GM06990 (cell line): Measurements from ENCODE around the gene TRRAP.
A peak's percentile ranks its signal among the peaks of the same experiment; 100 is the strongest.

Experiments used
- DNase-seq: peaks from one replicate; pipeline ENCODE4 v3.0.0-alpha.2; 2011; ENCODE audit not compliant: insufficient read length; ENCODE audit errors: extremely low read depth
- H3K27me3 ChIP-seq: replicated peaks from 2 replicates; pipeline ENCODE4 v1.6.0; 2011; ENCODE audit warnings: low read length; ENCODE audit not compliant: control insufficient read depth, insufficient read depth
- H3K36me3 ChIP-seq: 2 replicates; pipeline ENCODE4 v1.5.1; 2011; ENCODE audit warnings: low read length; ENCODE audit not compliant: control insufficient read depth, insufficient read depth
- H3K4me3 ChIP-seq: replicated peaks from 2 replicates; pipeline ENCODE4 v1.5.1; 2011; ENCODE audit warnings: low read depth, mild to moderate bottlenecking, control low read depth, low read length
- TF ChIP-seq, protein P1 (sequence below): IDR thresholded peaks from 2 replicates; pipeline ENCODE4 v1.5.1; 2011; ENCODE audit warnings: low read length, control low read depth, mild to moderate bottlenecking, inconsistent platforms; ENCODE audit not compliant: insufficient read depth, poor library complexity, severe bottlenecking

TRRAP gene

DNA sequence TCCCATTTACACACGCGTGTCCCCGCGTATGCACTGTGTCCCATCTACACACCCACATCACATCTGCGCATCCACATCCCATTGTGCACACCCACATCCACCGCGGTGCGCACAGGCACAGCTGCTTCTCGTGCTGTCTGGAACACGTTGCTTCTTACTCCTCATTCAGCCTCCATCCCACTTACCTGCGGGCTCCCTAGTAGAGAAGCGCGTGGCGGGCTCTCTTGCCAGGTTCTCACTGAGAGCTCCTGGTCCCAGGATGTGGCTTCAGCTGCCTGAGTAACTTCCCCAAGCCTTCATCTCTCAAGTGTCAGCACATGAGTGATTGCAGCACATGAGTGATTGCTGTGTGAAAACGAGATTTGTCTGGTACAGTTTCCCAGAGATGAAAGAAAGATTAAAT is 117.8 kb downstream of the TRRAP start:
- Histone ChIP-seq H3K4me3 (no peak overlapping the region), H3K27me3 (no peaks in the 10 kb centered on the region), H3K36me3 (peaks cover 38% of the 10 kb centered on the region)
- TF ChIP-seq, protein P1, sequence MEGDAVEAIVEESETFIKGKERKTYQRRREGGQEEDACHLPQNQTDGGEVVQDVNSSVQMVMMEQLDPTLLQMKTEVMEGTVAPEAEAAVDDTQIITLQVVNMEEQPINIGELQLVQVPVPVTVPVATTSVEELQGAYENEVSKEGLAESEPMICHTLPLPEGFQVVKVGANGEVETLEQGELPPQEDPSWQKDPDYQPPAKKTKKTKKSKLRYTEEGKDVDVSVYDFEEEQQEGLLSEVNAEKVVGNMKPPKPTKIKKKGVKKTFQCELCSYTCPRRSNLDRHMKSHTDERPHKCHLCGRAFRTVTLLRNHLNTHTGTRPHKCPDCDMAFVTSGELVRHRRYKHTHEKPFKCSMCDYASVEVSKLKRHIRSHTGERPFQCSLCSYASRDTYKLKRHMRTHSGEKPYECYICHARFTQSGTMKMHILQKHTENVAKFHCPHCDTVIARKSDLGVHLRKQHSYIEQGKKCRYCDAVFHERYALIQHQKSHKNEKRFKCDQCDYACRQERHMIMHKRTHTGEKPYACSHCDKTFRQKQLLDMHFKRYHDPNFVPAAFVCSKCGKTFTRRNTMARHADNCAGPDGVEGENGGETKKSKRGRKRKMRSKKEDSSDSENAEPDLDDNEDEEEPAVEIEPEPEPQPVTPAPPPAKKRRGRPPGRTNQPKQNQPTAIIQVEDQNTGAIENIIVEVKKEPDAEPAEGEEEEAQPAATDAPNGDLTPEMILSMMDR, result no peak
- peak; percentile 33 for DNase-seq

DNA sequence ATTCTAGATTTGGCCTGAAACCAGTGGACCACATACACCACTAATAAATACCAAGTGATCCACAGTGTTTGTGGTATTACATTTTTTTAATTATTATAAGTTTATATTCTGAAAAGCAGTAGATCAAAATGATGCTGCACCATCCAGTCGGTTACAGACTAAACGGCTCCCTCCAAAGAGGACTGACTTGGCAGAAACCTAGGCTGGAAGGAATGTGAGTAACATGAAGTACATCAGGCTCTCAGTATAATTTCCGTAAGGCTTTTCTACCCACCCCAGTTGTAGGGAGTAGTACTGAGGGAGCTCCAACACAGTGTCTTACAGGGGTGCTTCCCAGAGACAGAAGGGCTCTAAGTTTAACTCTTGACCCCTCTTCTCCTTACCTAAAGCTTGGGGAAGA is 119.5 kb downstream of the TRRAP start:
- no peak for DNase-seq
- Histone ChIP-seq H3K36me3 (peaks cover 38% of the 10 kb centered on the region), H3K4me3 (no peak overlapping the region), H3K27me3 (no peaks in the 10 kb centered on the region)
- TF ChIP-seq, protein P1, result no peak

DNA sequence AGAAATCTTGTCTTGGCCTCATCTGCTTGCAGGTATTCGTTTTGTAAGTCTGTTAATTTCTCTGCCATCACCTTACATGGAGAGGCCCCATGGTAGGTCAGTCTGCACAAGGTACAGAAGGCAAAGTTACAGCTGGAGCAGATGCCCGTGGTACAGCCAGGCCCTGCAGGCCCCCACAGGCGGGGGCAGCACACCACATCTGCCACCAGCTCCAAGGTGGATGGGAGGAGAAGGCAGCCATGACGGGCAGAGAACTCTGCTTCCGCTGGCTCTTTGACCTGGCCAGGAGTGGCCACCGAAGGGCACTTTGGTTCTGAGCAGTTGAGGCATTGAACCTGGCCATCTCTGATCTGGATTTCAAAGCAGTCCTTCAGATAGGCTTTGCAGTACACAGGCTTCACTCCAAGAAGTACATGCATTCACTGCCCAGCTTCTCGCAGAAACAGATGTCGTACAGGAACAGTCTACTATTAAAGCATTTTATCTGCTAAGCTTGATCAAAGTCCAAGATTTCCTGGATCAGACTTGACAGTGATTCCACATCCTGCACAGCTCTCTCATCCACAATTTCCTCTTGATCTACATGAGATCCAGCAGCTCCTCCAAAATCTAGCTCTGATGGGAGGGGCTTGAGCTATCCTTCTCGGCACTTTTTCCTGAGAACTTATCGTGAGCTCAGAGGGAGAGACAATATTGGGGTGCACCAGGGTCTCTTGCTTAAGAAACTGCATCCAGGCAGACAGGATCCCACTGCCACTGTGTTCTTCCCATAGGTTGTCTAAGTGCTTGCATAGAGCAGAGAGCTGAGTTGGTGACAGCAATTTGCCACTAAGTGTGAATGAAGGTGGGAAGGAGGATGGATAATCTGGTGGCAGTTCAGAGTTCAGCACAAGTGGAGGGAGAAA is 120.7 kb downstream of the TRRAP start:
- Histone ChIP-seq H3K4me3 (no peak overlapping the region), H3K27me3 (no peaks in the 10 kb centered on the region), H3K36me3 (peaks cover 31% of the 10 kb centered on the region)
- no peak for DNase-seq
- TF ChIP-seq, protein P1, result no peak

DNA sequence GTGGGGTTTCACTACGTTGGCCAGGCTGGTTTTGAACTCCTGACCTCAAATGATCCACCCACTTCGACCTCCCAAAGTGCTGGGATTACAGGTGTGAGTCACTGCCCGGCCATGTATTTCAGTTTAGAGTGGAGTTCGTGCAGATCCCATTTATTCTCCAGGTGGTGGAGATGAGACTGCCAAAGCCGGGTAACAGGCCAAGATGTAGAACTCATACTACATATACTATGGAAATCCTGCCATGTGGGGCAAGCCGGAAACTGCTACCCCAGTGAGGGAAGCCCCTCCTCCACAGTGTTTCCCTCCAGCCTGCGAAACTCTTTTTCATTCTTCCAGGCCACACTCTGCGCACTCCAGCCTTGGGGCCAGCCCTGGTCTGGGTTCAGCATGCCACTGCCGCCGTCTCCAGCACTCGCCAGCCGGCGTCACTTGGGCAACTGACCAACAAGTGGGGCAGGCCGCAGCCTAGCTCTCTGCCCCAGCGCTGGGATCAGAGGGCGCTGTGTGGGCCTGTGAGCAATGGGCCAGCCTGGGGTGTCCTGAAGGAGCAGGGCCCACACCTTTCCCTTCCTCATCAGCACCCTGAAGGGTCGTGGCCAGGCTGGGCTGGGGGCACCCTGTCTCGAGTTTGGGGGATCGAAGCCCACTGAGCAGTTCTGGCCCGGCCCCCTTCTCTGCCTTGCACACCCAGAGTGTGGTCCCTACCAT is 122.0 kb downstream of the TRRAP start:
- no peak for DNase-seq
- Histone ChIP-seq H3K4me3 (no peak overlapping the region), H3K27me3 (no peaks in the 10 kb centered on the region), H3K36me3 (peaks cover 29% of the 10 kb centered on the region)
- TF ChIP-seq, protein P1, result no peak

DNA sequence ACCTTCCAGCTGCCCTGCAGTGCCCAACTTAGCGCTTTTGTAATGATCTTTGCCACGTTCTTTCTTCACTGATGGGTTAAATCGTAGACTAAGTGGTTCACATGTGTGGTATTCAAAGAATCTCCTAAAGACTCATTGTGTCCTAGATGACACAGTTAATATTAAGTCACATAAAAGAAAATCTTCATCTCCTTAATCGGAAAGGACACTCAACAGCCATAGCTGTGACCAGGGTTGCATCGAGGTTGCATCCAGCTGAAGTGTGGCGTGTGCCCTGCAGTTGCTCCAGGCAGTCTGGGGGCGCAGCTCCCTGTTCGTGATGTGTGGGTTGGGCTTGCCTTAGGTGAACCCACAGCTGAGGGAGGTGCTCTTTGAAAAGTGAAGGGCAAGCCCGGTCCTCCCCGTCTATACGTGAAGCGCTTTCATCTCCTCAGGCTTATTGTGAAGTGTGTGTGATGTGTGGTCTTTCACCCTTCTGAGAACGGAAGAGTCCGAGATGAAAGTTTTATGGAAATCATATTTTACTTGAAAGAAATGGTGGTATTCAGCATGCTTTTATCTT is 122.7 kb downstream of the TRRAP start:
- peaks cover 26% of the 10 kb centered on the region for H3K36me3 ChIP-seq
- H3K4me3 ChIP-seq, result no peak overlapping the region
- H3K27me3 ChIP-seq, result no peaks in the 10 kb centered on the region
- no peak for DNase-seq
- TF ChIP-seq, protein P1, result no peak
